Measurements from ENCODE around the gene ZNF883. TPM values are rescaled to one million over a fixed set of nuclear protein-coding genes. Genes with fewer than 3 reads are reported as not detected.

ZNF883 gene
- total and polyA plus RNA-seq, 2 of the 4 experiments (the other 2 are of a cell fraction), result 0.51 to 0.54 TPM

- Histone ChIP-seq H2BK20ac (ENCODE audit: low read depth, low read length) (no peak overlapping the region), H2BK120ac (ENCODE audit: low read depth, low read length) (no peak overlapping the region), H3K56ac (ENCODE audit: extremely low read depth, insufficient read depth, low read length) (no peak overlapping the region), H2AK5ac (ENCODE audit: low read depth, low read length) (no peak overlapping the region), H3K4me1 (ENCODE audit: control insufficient read depth, insufficient read depth, low read length) (no peaks in the 10 kb centered on the region), H2BK5ac (ENCODE audit: low read depth, low read length, poor library complexity, severe bottlenecking) (no peak overlapping the region), H3K18ac (ENCODE audit: low read depth, low read length) (no peak overlapping the region), H4K20me1 (ENCODE audit: insufficient read depth, low read length) (no peaks in the 10 kb centered on the region), H4K8ac (ENCODE audit: low read depth in 2 of 2, low read length in 2 of 2) (no peak overlapping the region), H3K36me3 (ENCODE audit: control insufficient read depth, insufficient read depth, low read length) (no peaks in the 10 kb centered on the region), H3K4me3 (ENCODE audit: insufficient read depth, low read depth, low read length) (no peak overlapping the region), H4K91ac (ENCODE audit: insufficient read depth, low read depth, low read length) (no peak overlapping the region), H3K4ac (ENCODE audit: low read depth, low read length) (no peak overlapping the region), H3K9me1 (ENCODE audit: insufficient read depth, low read length) (no peaks in the 10 kb centered on the region), H3K27me3 (ENCODE audit: control insufficient read depth, insufficient read depth, low read length) (no peaks in the 10 kb centered on the region; the same call in 1 of the 2 replicates), H3K23ac (ENCODE audit: low read depth, low read length) (no peak overlapping the region), H3K4me2 (ENCODE audit: low read depth, low read length) (no peak overlapping the region), H2AFZ (replicated peaks; ENCODE audit: low read length, poor library complexity) (no peak overlapping the region), H3K9ac (ENCODE audit: low read depth, low read length) (no peak overlapping the region), H4K5ac (ENCODE audit: low read depth, low read length) (no peak overlapping the region), H3K14ac (replicated peaks; ENCODE audit: low read depth, low read length) (no peak overlapping the region), H2BK15ac (ENCODE audit: low read depth, low read length) (no peak overlapping the region), H3K9me3 (ENCODE audit: control insufficient read depth, insufficient read depth, low read length) (peaks cover 16% of the 10 kb centered on the region), H2AK9ac (replicated peaks; ENCODE audit: low read depth, low read length, poor library complexity) (no peak overlapping the region), H3K27ac (ENCODE audit: insufficient read depth, low read length) (no peak overlapping the region), H3K79me1 (ENCODE audit: low read depth in 1 of 2, low read length in 2 of 2) (no peaks in the 10 kb centered on the region)
- BruUV-seq (replicated peaks), result no TSS peak
- POLR2A ChIA-PET (ENCODE audit: unreplicated experiment), result no interaction called here
- TF ChIP-seq CEBPB (IDR thresholded peaks at IDR 0.05; ENCODE audit: low read depth, low read length) (no peak), CHD1 (IDR thresholded peaks at IDR 0.05; ENCODE audit: low read depth, low read length) (no peak), MAFK (IDR thresholded peaks at IDR 0.05; ENCODE audit: low read depth, low read length) (no peak), RFX5 (IDR thresholded peaks at IDR 0.05; ENCODE audit: low read depth, low read length) (no peak), RCOR1 (IDR thresholded peaks at IDR 0.05; ENCODE audit: insufficient replicate concordance, low read length) (no peak), MXI1 (IDR thresholded peaks at IDR 0.05; ENCODE audit: borderline replicate concordance, low read depth, low read length) (no peak), POLR2A (IDR thresholded peaks at IDR 0.05; ENCODE audit: low read depth, low read length) (no peak), FOS (IDR thresholded peaks at IDR 0.05; ENCODE audit: low read depth, low read length) (no peak), NFE2L2 (IDR thresholded peaks at IDR 0.05; ENCODE audit: low read depth, low read length) (no peak), BHLHE40 (IDR thresholded peaks at IDR 0.05; ENCODE audit: low read depth, low read length) (no peak), MAZ (IDR thresholded peaks at IDR 0.05; ENCODE audit: borderline replicate concordance, low read depth, low read length) (no peak), CTCF (conservative IDR thresholded peaks at IDR 0.05; ENCODE audit: low read depth, low read length) (no peak), RAD21 (IDR thresholded peaks at IDR 0.05; ENCODE audit: low read length) (no peak), SMC3 (IDR thresholded peaks at IDR 0.05; ENCODE audit: low read depth, low read length) (no peak)
- TF ChIP-seq, protein P1, sequence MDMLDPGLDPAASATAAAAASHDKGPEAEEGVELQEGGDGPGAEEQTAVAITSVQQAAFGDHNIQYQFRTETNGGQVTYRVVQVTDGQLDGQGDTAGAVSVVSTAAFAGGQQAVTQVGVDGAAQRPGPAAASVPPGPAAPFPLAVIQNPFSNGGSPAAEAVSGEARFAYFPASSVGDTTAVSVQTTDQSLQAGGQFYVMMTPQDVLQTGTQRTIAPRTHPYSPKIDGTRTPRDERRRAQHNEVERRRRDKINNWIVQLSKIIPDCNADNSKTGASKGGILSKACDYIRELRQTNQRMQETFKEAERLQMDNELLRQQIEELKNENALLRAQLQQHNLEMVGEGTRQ (IDR thresholded peaks at IDR 0.05; ENCODE audit: low read depth, low read length), result no peak
- TF ChIP-seq, protein P2, sequence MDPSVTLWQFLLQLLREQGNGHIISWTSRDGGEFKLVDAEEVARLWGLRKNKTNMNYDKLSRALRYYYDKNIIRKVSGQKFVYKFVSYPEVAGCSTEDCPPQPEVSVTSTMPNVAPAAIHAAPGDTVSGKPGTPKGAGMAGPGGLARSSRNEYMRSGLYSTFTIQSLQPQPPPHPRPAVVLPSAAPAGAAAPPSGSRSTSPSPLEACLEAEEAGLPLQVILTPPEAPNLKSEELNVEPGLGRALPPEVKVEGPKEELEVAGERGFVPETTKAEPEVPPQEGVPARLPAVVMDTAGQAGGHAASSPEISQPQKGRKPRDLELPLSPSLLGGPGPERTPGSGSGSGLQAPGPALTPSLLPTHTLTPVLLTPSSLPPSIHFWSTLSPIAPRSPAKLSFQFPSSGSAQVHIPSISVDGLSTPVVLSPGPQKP (IDR thresholded peaks at IDR 0.05; ENCODE audit: borderline replicate concordance, low read depth, low read length), result no peak
- CTCF ChIA-PET, result no interaction called here
- DNase-seq, result no peak
- dilution Hi-C loops (cut with HindIII; ENCODE audit: low sequenced_read_pairs, unreplicated experiment) (no loop called here), intact Hi-C loops (cut with micrococcal nuclease) (no loop called here), in situ Hi-C loops (cut with MboI; ENCODE audit: low sequenced_read_pairs) (no loop called here)
- no peak for ATAC-seq (ENCODE audit: low read depth)
- WGBS, 2 experiments (ENCODE audit: extremely low coverage in 2 of 2, insufficient read length in 1 of 2), result 42% methylated on average over 5 of the region's 25 CpGs; no CpG with 5 or more reads in 1 of the 2 experiments
Observed at GRCh38 chr9:112945620-112946208, 66.3 kb downstream of the ZNF883 start.

All from IMR-90 (cell line).